ENCODE data around the gene NOL7. TPM values are rescaled to one million over a fixed set of nuclear protein-coding genes. Genes with fewer than 3 reads are reported as not detected.

NOL7 gene
- total and polyA plus RNA-seq, 2 experiments from 2014 or later, result 97.2 to 251 TPM

DNA sequence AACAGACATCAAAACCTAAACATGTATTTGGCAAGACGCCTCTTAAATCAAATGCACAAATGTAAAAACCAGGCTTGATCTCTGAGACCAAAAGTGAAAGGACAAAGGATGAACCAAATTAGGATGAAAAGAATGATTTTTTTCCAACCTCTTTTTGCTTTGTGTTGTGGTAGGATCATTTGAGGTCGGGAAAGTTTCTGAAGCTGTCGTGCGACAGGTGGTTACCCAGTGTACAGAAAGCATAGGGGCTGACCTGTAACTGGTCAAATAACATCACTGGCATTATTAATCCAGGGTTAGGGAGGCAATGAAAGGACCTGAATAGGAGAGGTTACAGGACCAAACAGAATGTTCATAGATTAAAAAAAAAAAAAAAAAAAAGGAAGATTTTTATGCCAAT is 18.1 kb upstream of the NOL7 start:
- H3K4me3 ChIP-seq, result no peak overlapping the region
- TF ChIP-seq, protein P1, sequence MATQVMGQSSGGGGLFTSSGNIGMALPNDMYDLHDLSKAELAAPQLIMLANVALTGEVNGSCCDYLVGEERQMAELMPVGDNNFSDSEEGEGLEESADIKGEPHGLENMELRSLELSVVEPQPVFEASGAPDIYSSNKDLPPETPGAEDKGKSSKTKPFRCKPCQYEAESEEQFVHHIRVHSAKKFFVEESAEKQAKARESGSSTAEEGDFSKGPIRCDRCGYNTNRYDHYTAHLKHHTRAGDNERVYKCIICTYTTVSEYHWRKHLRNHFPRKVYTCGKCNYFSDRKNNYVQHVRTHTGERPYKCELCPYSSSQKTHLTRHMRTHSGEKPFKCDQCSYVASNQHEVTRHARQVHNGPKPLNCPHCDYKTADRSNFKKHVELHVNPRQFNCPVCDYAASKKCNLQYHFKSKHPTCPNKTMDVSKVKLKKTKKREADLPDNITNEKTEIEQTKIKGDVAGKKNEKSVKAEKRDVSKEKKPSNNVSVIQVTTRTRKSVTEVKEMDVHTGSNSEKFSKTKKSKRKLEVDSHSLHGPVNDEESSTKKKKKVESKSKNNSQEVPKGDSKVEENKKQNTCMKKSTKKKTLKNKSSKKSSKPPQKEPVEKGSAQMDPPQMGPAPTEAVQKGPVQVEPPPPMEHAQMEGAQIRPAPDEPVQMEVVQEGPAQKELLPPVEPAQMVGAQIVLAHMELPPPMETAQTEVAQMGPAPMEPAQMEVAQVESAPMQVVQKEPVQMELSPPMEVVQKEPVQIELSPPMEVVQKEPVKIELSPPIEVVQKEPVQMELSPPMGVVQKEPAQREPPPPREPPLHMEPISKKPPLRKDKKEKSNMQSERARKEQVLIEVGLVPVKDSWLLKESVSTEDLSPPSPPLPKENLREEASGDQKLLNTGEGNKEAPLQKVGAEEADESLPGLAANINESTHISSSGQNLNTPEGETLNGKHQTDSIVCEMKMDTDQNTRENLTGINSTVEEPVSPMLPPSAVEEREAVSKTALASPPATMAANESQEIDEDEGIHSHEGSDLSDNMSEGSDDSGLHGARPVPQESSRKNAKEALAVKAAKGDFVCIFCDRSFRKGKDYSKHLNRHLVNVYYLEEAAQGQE (IDR thresholded peaks at IDR 0.05; ENCODE audit: unreplicated experiment), result no peak
- TF ChIP-seq, protein P2, sequence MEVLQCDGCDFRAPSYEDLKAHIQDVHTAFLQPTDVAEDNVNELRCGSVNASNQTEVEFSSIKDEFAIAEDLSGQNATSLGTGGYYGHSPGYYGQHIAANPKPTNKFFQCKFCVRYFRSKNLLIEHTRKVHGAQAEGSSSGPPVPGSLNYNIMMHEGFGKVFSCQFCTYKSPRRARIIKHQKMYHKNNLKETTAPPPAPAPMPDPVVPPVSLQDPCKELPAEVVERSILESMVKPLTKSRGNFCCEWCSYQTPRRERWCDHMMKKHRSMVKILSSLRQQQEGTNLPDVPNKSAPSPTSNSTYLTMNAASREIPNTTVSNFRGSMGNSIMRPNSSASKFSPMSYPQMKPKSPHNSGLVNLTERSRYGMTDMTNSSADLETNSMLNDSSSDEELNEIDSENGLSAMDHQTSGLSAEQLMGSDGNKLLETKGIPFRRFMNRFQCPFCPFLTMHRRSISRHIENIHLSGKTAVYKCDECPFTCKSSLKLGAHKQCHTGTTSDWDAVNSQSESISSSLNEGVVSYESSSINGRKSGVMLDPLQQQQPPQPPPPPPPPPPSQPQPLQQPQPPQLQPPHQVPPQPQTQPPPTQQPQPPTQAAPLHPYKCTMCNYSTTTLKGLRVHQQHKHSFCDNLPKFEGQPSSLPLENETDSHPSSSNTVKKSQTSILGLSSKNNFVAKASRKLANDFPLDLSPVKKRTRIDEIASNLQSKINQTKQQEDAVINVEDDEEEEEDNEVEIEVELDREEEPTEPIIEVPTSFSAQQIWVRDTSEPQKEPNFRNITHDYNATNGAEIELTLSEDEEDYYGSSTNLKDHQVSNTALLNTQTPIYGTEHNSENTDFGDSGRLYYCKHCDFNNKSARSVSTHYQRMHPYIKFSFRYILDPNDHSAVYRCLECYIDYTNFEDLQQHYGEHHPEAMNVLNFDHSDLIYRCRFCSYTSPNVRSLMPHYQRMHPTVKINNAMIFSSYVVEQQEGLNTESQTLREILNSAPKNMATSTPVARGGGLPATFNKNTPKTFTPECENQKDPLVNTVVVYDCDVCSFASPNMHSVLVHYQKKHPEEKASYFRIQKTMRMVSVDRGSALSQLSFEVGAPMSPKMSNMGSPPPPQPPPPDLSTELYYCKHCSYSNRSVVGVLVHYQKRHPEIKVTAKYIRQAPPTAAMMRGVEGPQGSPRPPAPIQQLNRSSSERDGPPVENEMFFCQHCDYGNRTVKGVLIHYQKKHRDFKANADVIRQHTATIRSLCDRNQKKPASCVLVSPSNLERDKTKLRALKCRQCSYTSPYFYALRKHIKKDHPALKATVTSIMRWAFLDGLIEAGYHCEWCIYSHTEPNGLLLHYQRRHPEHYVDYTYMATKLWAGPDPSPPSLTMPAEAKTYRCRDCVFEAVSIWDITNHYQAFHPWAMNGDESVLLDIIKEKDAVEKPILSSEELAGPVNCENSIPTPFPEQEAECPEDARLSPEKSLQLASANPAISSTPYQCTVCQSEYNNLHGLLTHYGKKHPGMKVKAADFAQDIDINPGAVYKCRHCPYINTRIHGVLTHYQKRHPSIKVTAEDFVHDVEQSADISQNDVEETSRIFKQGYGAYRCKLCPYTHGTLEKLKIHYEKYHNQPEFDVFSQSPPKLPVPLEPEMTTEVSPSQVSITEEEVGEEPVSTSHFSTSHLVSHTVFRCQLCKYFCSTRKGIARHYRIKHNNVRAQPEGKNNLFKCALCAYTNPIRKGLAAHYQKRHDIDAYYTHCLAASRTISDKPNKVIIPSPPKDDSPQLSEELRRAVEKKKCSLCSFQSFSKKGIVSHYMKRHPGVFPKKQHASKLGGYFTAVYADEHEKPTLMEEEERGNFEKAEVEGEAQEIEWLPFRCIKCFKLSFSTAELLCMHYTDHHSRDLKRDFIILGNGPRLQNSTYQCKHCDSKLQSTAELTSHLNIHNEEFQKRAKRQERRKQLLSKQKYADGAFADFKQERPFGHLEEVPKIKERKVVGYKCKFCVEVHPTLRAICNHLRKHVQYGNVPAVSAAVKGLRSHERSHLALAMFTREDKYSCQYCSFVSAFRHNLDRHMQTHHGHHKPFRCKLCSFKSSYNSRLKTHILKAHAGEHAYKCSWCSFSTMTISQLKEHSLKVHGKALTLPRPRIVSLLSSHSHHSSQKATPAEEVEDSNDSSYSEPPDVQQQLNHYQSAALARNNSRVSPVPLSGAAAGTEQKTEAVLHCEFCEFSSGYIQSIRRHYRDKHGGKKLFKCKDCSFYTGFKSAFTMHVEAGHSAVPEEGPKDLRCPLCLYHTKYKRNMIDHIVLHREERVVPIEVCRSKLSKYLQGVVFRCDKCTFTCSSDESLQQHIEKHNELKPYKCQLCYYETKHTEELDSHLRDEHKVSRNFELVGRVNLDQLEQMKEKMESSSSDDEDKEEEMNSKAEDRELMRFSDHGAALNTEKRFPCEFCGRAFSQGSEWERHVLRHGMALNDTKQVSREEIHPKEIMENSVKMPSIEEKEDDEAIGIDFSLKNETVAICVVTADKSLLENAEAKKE (CRISPR knock-in tag; IDR thresholded peaks at IDR 0.05), result no peak
- TF ChIP-seq NANOG (IDR thresholded peaks at IDR 0.05; ENCODE audit: borderline replicate concordance) (no peak), POLR2AphosphoS5 (IDR thresholded peaks at IDR 0.05; ENCODE audit: low read depth) (no peak), ZNF331 (CRISPR knock-in tag; IDR thresholded peaks at IDR 0.05; ENCODE audit: low read depth) (no peak), ZNF114 (CRISPR knock-in tag; IDR thresholded peaks at IDR 0.05) (no peak)
- TF ChIP-seq, protein P3, sequence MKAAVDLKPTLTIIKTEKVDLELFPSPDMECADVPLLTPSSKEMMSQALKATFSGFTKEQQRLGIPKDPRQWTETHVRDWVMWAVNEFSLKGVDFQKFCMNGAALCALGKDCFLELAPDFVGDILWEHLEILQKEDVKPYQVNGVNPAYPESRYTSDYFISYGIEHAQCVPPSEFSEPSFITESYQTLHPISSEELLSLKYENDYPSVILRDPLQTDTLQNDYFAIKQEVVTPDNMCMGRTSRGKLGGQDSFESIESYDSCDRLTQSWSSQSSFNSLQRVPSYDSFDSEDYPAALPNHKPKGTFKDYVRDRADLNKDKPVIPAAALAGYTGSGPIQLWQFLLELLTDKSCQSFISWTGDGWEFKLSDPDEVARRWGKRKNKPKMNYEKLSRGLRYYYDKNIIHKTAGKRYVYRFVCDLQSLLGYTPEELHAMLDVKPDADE (IDR thresholded peaks at IDR 0.05), result no peak
- TF ChIP-seq, protein P4, sequence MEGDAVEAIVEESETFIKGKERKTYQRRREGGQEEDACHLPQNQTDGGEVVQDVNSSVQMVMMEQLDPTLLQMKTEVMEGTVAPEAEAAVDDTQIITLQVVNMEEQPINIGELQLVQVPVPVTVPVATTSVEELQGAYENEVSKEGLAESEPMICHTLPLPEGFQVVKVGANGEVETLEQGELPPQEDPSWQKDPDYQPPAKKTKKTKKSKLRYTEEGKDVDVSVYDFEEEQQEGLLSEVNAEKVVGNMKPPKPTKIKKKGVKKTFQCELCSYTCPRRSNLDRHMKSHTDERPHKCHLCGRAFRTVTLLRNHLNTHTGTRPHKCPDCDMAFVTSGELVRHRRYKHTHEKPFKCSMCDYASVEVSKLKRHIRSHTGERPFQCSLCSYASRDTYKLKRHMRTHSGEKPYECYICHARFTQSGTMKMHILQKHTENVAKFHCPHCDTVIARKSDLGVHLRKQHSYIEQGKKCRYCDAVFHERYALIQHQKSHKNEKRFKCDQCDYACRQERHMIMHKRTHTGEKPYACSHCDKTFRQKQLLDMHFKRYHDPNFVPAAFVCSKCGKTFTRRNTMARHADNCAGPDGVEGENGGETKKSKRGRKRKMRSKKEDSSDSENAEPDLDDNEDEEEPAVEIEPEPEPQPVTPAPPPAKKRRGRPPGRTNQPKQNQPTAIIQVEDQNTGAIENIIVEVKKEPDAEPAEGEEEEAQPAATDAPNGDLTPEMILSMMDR (conservative IDR thresholded peaks at IDR 0.05; ENCODE audit: low read depth in 2 of 2), result no peak
- H3F3A ChIP-seq (replicated peaks; ENCODE audit: low read depth), result no peaks in the 10 kb centered on the region
- ATAC-seq (no peak), DNase-seq (ENCODE audit: low spot score) (no peak)
- H3K36me3 ChIP-seq (ENCODE audit: insufficient read depth), result peaks cover 13% of the 10 kb centered on the region; the same call in 1 of the 2 replicates
- H3K4me1 Mint-ChIP-seq, result peaks cover 4% of the 10 kb centered on the region; the same call in 2 of the 3 replicates
- no peak overlapping the region for H3K27ac Mint-ChIP-seq
- no peaks in the 10 kb centered on the region for H3K9me2 ChIP-seq (ENCODE audit: insufficient read depth)
- no peak overlapping the region for H3K4me3 Mint-ChIP-seq
- H3K27me3 Mint-ChIP-seq (ENCODE audit: insufficient read depth, low read depth, poor library complexity), result no peaks in the 10 kb centered on the region
- H3K27ac ChIP-seq (ENCODE audit: low read depth), result no peak overlapping the region
- no peak overlapping the region for H3K4me2 ChIP-seq
- no peaks in the 10 kb centered on the region for H3K9me3 Mint-ChIP-seq
- no peaks in the 10 kb centered on the region for H3K79me2 ChIP-seq (replicated peaks; ENCODE audit: insufficient read depth)
- H4K20me1 ChIP-seq (replicated peaks; ENCODE audit: insufficient read depth), result no peaks in the 10 kb centered on the region; the same call in 1 of the 2 replicates
- H3K36me3 Mint-ChIP-seq (ENCODE audit: low read depth), result peaks cover 28% of the 10 kb centered on the region
- no peaks in the 10 kb centered on the region for H3K27me3 ChIP-seq (ENCODE audit: insufficient read depth)
- no peaks in the 10 kb centered on the region for H3K4me1 ChIP-seq (ENCODE audit: insufficient read depth)
- no peak overlapping the region for H2AFZ ChIP-seq
